Memory B cell (primary cell): ENCODE results near the gene CADM3.

ENCODE experiments used
- ATAC-seq: fragments of 150-1000 bp; cut with Tn5 transposase; 2 replicates; pipeline ENCODE4 v1.10.0; 2021; ENCODE audit warnings: low read depth, mild to moderate bottlenecking, moderate library complexity
- DNase-seq, 2 donors: peaks; one replicate each; pipeline ENCODE4 v3.0.0; 2022; ENCODE audit warnings: low spot score in 2 of 2
- H3K27ac Mint-ChIP-seq: one replicate; pipeline ENCODE4 v1.8.0; 2022; ENCODE audit warnings: mild to moderate bottlenecking, moderate library complexity, mixed read lengths
- H3K27me3 Mint-ChIP-seq: one replicate; pipeline ENCODE4 v1.8.0; 2022; ENCODE audit warnings: mixed read lengths
- H3K36me3 Mint-ChIP-seq: one replicate; pipeline ENCODE4 v1.8.0; 2022; ENCODE audit warnings: mild to moderate bottlenecking, mixed read lengths
- H3K4me1 Mint-ChIP-seq: one replicate; pipeline ENCODE4 v1.8.0; 2022; ENCODE audit warnings: mixed read lengths
- H3K4me3 Mint-ChIP-seq: one replicate; pipeline ENCODE4 v1.8.0; 2022; ENCODE audit warnings: mild to moderate bottlenecking, moderate library complexity, mixed read lengths
- H3K9me3 Mint-ChIP-seq: one replicate; pipeline ENCODE4 v1.8.0; 2022; ENCODE audit warnings: mixed read lengths

The CADM3 gene

GRCh38 chr1:159206110-159206509 is 34.7 kb downstream of the CADM3 start:
- Mint-ChIP-seq H3K27ac (no peak overlapping the region), H3K27me3 (peaks cover 57% of the 10 kb centered on the region), H3K36me3 (no peaks in the 10 kb centered on the region), H3K4me1 (peaks cover 11% of the 10 kb centered on the region), H3K9me3 (no peaks in the 10 kb centered on the region), H3K4me3 (no peak overlapping the region)
- DNase-seq: no peak
- no peak for ATAC-seq

- Mint-ChIP-seq H3K27me3 (peaks cover 55% of the 10 kb centered on the region), H3K9me3 (no peaks in the 10 kb centered on the region), H3K27ac (no peak overlapping the region), H3K4me3 (no peak overlapping the region), H3K36me3 (no peaks in the 10 kb centered on the region), H3K4me1 (peaks cover 13% of the 10 kb centered on the region)
- DNase-seq (no peak), ATAC-seq (no peak)
Observed at GRCh38 chr1:159207080-159207479, 35.7 kb downstream of the CADM3 start.

GRCh38 chr1:159207774-159208173 is 36.4 kb downstream of the CADM3 start:
- no peak overlapping the region for H3K27ac Mint-ChIP-seq

GRCh38 chr1:159208175-159208825 is 36.9 kb downstream of the CADM3 start:
- ATAC-seq (no peak), DNase-seq (no peak)
- peaks cover 13% of the 10 kb centered on the region for H3K4me1 Mint-ChIP-seq
- H3K36me3 Mint-ChIP-seq: no peaks in the 10 kb centered on the region
- H3K27ac Mint-ChIP-seq: no peak overlapping the region
- H3K4me3 Mint-ChIP-seq: no peak overlapping the region
- H3K27me3 Mint-ChIP-seq: peaks cover 51% of the 10 kb centered on the region
- no peaks in the 10 kb centered on the region for H3K9me3 Mint-ChIP-seq

More at GRCh38 chr1:159207774-159208173, 36.4 kb downstream of the CADM3 start:
- Mint-ChIP-seq H3K4me1 (peaks cover 13% of the 10 kb centered on the region), H3K4me3 (no peak overlapping the region), H3K9me3 (no peaks in the 10 kb centered on the region), H3K36me3 (no peaks in the 10 kb centered on the region), H3K27me3 (peaks cover 52% of the 10 kb centered on the region)
- DNase-seq (no peak), ATAC-seq (no peak)

- no peak overlapping the region for H3K27ac Mint-ChIP-seq
- peaks cover 13% of the 10 kb centered on the region for H3K4me1 Mint-ChIP-seq
- H3K27me3 Mint-ChIP-seq: peaks cover 52% of the 10 kb centered on the region
- H3K36me3 Mint-ChIP-seq: no peaks in the 10 kb centered on the region
- H3K9me3 Mint-ChIP-seq: no peaks in the 10 kb centered on the region
- DNase-seq (no peak), ATAC-seq (no peak)
- no peak overlapping the region for H3K4me3 Mint-ChIP-seq
Observed at GRCh38 chr1:159209061-159209460, 37.6 kb downstream of the CADM3 start.

GRCh38 chr1:159211331-159212136 is 40.1 kb downstream of the CADM3 start:
- Mint-ChIP-seq H3K4me3 (no peak overlapping the region), H3K4me1 (peaks cover 11% of the 10 kb centered on the region), H3K9me3 (no peaks in the 10 kb centered on the region), H3K36me3 (no peaks in the 10 kb centered on the region), H3K27me3 (peaks cover 36% of the 10 kb centered on the region), H3K27ac (no peak overlapping the region)
- ATAC-seq: peak; percentile 53
- peak; percentile 65 to 66 for DNase-seq

GRCh38 chr1:159212596-159212995 is 41.2 kb downstream of the CADM3 start:
- ATAC-seq (no peak), DNase-seq (no peak)
- Mint-ChIP-seq H3K4me1 (peaks cover 5% of the 10 kb centered on the region), H3K4me3 (no peak overlapping the region), H3K27ac (no peak overlapping the region), H3K36me3 (no peaks in the 10 kb centered on the region), H3K27me3 (peaks cover 33% of the 10 kb centered on the region), H3K9me3 (no peaks in the 10 kb centered on the region)

- no peak overlapping the region for H3K27ac Mint-ChIP-seq
- peaks cover 2% of the 10 kb centered on the region for H3K4me1 Mint-ChIP-seq
- H3K27me3 Mint-ChIP-seq: peaks cover 29% of the 10 kb centered on the region
- no peaks in the 10 kb centered on the region for H3K9me3 Mint-ChIP-seq
- H3K36me3 Mint-ChIP-seq: no peaks in the 10 kb centered on the region
- DNase-seq (peak; percentile 40 to 49), ATAC-seq (peak; percentile 53)
- H3K4me3 Mint-ChIP-seq: no peak overlapping the region
Observed at GRCh38 chr1:159214149-159214760, 42.8 kb downstream of the CADM3 start.

GRCh38 chr1:159218649-159219636 is 47.5 kb downstream of the CADM3 start:
- Mint-ChIP-seq H3K27me3 (peaks cover 16% of the 10 kb centered on the region), H3K36me3 (no peaks in the 10 kb centered on the region), H3K4me1 (no peaks in the 10 kb centered on the region), H3K27ac (no peak overlapping the region), H3K9me3 (no peaks in the 10 kb centered on the region), H3K4me3 (no peak overlapping the region)
- ATAC-seq (no peak), DNase-seq (no peak)

- no peak for ATAC-seq
- H3K9me3 Mint-ChIP-seq: no peaks in the 10 kb centered on the region
- H3K4me1 Mint-ChIP-seq: no peaks in the 10 kb centered on the region
- H3K27me3 Mint-ChIP-seq: peaks cover 16% of the 10 kb centered on the region
- no peaks in the 10 kb centered on the region for H3K36me3 Mint-ChIP-seq
- no peak overlapping the region for H3K4me3 Mint-ChIP-seq
- no peak overlapping the region for H3K27ac Mint-ChIP-seq
- DNase-seq: no peak
Observed at GRCh38 chr1:159222075-159222865, 50.9 kb downstream of the CADM3 start.

GRCh38 chr1:159223004-159223403 is 51.6 kb downstream of the CADM3 start:
- no peaks in the 10 kb centered on the region for H3K36me3 Mint-ChIP-seq
- peaks cover 16% of the 10 kb centered on the region for H3K27me3 Mint-ChIP-seq
- H3K27ac Mint-ChIP-seq: no peak overlapping the region
- no peak overlapping the region for H3K4me3 Mint-ChIP-seq
- H3K9me3 Mint-ChIP-seq: no peaks in the 10 kb centered on the region
- no peaks in the 10 kb centered on the region for H3K4me1 Mint-ChIP-seq
- no peak for DNase-seq
- no peak for ATAC-seq

- Mint-ChIP-seq H3K27me3 (peaks cover 12% of the 10 kb centered on the region), H3K27ac (no peak overlapping the region)
Observed at GRCh38 chr1:159228554-159228953, 57.1 kb downstream of the CADM3 start.

More at GRCh38 chr1:159228554-159228953, 57.1 kb downstream of the CADM3 start:
- ATAC-seq (no peak), DNase-seq (no peak)
- H3K4me3 Mint-ChIP-seq: no peak overlapping the region
- H3K36me3 Mint-ChIP-seq: no peaks in the 10 kb centered on the region
- H3K9me3 Mint-ChIP-seq: no peaks in the 10 kb centered on the region
- no peaks in the 10 kb centered on the region for H3K4me1 Mint-ChIP-seq
